Brain microvascular endothelial cell (primary cell): ENCODE results near the gene OR1E2.
"Not testable (repeated sequence)": the region's sequence is repeated elsewhere in the genome, so short reads cannot be mapped to it uniquely, and the experiment has no call there.

Source experiments
- DNase-seq: peaks from one replicate; pipeline ENCODE4 v3.0.0-alpha.2; 2020
- H3K27ac ChIP-seq: fragments of 250-450 bp; sonication (Bioruptor Pico); 2 replicates; pipeline ENCODE4 v1.5.1; 2020; ENCODE audit warnings: mild to moderate bottlenecking, moderate library complexity
- H3K27me3 ChIP-seq: fragments of 250-450 bp; sonication (Bioruptor Pico); replicated peaks from 2 replicates; pipeline ENCODE4 v1.5.1; 2020; ENCODE audit warnings: mild to moderate bottlenecking
- H3K36me3 ChIP-seq: fragments of 250-450 bp; sonication (Bioruptor Pico); replicated peaks from 2 replicates; pipeline ENCODE4 v1.5.1; 2020; ENCODE audit warnings: mild to moderate bottlenecking
- H3K4me3 ChIP-seq: 2 replicates; pipeline ENCODE4 v1.5.1; 2011; ENCODE audit warnings: low read depth, mild to moderate bottlenecking, control low read depth, low read length, moderate library complexity
- CTCF ChIP-seq: IDR thresholded peaks from 2 replicates; pipeline ENCODE4 v1.5.1; 2011; ENCODE audit warnings: low read depth, mild to moderate bottlenecking, moderate library complexity, low read length, control low read depth, inconsistent platforms; ENCODE audit errors: missing control alignments
- in situ Hi-C: cut with HindIII; loops from 2 replicates; pipeline ENCODE4 v1.10.0; 2017; ENCODE audit warnings: low sequenced_read_pairs, low pct_ligation_motif_present

The OR1E2 gene

GRCh38 chr17:3447625-3448024 is 14.0 kb upstream of the OR1E2 start:
- TF ChIP-seq CTCF, result peak; percentile 16
- DNase-seq, result no peak
- no peak overlapping the region for H3K4me3 ChIP-seq
- no peak overlapping the region for H3K27ac ChIP-seq
- no peaks in the 10 kb centered on the region for H3K27me3 ChIP-seq
- no peaks in the 10 kb centered on the region for H3K36me3 ChIP-seq
- in situ Hi-C loops, result no loop called here

GRCh38 chr17:3440451-3440850 is 6.8 kb upstream of the OR1E2 start:
- H3K36me3 ChIP-seq, result no peaks in the 10 kb centered on the region
- no peak overlapping the region for H3K27ac ChIP-seq
- H3K4me3 ChIP-seq, result no peak overlapping the region
- no peak for TF ChIP-seq CTCF
- in situ Hi-C loops, result no loop called here
- DNase-seq, result no peak
- no peaks in the 10 kb centered on the region for H3K27me3 ChIP-seq

GRCh38 chr17:3438368-3438767 is 4.7 kb upstream of the OR1E2 start:
- no peak overlapping the region for H3K4me3 ChIP-seq
- TF ChIP-seq CTCF, result no peak
- no peak for DNase-seq
- H3K27me3 ChIP-seq, result no peaks in the 10 kb centered on the region
- H3K36me3 ChIP-seq, result no peaks in the 10 kb centered on the region
- no peak overlapping the region for H3K27ac ChIP-seq
- in situ Hi-C loops, result no loop called here

- DNase-seq, result peak; percentile 1
- in situ Hi-C loops, H3K27me3 ChIP-seq, H3K4me3 ChIP-seq, H3K36me3 ChIP-seq, H3K27ac ChIP-seq: not testable (repeated sequence)
Measured at GRCh38 chr17:3433215-3433614, 426 bp downstream of the OR1E2 start.

GRCh38 chr17:3418222-3418621 is 15.4 kb downstream of the OR1E2 start:
- Histone ChIP-seq H3K36me3 (no peaks in the 10 kb centered on the region), H3K27ac (no peak overlapping the region), H3K27me3 (no peaks in the 10 kb centered on the region), H3K4me3 (no peak overlapping the region)
- DNase-seq, result no peak
- in situ Hi-C loops, result no loop called here
- TF ChIP-seq CTCF, result no peak

- H3K36me3 ChIP-seq, result no peaks in the 10 kb centered on the region
- in situ Hi-C loops, result no loop called here
- H3K27me3 ChIP-seq, result no peaks in the 10 kb centered on the region
- no peak for TF ChIP-seq CTCF
- H3K4me3 ChIP-seq, result no peak overlapping the region
- no peak overlapping the region for H3K27ac ChIP-seq
- DNase-seq, result no peak
Measured at GRCh38 chr17:3415610-3416009, 18.0 kb downstream of the OR1E2 start.

- not testable (repeated sequence) for H3K4me3 ChIP-seq
Measured at GRCh38 chr17:3412216-3412615, 21.4 kb downstream of the OR1E2 start.

More at GRCh38 chr17:3412216-3412615, 21.4 kb downstream of the OR1E2 start:
- in situ Hi-C loops, H3K36me3 ChIP-seq, H3K27ac ChIP-seq, H3K27me3 ChIP-seq, DNase-seq: not testable (repeated sequence)
